Colonic mucosa (tissue), 4 donors: ENCODE results near the gene EFNA2. TPM values are rescaled to one million over a fixed set of nuclear protein-coding genes. Genes with fewer than 3 reads are reported as not detected.

Experiments used
- DNase-seq: peaks from one replicate; pipeline ENCODE4 v3.0.0-alpha.2; 2020
- H3K27ac ChIP-seq: fragments of 200-600 bp; one replicate; pipeline ENCODE4 v1.8.0; 2021
- H3K27me3 ChIP-seq: fragments of 200-600 bp; one replicate; pipeline ENCODE4 v1.8.0; 2021
- H3K36me3 ChIP-seq: fragments of 200-600 bp; one replicate; pipeline ENCODE4 v1.8.0; 2021
- H3K4me1 ChIP-seq: fragments of 200-600 bp; one replicate; pipeline ENCODE4 v1.8.0; 2021; ENCODE audit warnings: mild to moderate bottlenecking
- H3K4me3 ChIP-seq: fragments of 200-600 bp; one replicate; pipeline ENCODE4 v1.8.0; 2021
- H3K9ac ChIP-seq, 2 donors: one replicate each; pipeline ENCODE4 v1.7.0; 2013; ENCODE audit warnings: control low read depth in 2 of 2, low read depth in 2 of 2, low read length in 2 of 2
- H3K9me3 ChIP-seq: fragments of 200-600 bp; one replicate; pipeline ENCODE4 v1.8.0; 2021
- intact Hi-C: fragments of 100-400 bp; cut with DNase I; formaldehyde crosslinking; loops from one replicate; pipeline ENCODE4 v1.14.1; 2022
- total RNA-seq, 2 donors: library from RNA; stranded (reverse); fragmentation: NEBNext Ultra II Directional in 1 of 2; extraction: Animal tissue kit (Norgen Biotek cat#: 25700) in 1 of 2; gene quantifications; one replicate each; pipeline ENCODE4 v1.2.1, GENCODE V29; 2021
- TF ChIP-seq, protein P1 (sequence below): fragments of 200-600 bp; IDR thresholded peaks from one replicate; pipeline ENCODE4 v1.8.0; 2022; ENCODE audit warnings: antibody characterized with exemption, mild to moderate bottlenecking
- donor health status: healthy.
- donor health status: DM: no; HTN: no; CAD: no.
- donor health status: DM: no; HTN: no; CAD: no.

EFNA2 gene
- total RNA-seq, 2 donors from 2014 or later: 72.8 to 86.1 TPM

DNA sequence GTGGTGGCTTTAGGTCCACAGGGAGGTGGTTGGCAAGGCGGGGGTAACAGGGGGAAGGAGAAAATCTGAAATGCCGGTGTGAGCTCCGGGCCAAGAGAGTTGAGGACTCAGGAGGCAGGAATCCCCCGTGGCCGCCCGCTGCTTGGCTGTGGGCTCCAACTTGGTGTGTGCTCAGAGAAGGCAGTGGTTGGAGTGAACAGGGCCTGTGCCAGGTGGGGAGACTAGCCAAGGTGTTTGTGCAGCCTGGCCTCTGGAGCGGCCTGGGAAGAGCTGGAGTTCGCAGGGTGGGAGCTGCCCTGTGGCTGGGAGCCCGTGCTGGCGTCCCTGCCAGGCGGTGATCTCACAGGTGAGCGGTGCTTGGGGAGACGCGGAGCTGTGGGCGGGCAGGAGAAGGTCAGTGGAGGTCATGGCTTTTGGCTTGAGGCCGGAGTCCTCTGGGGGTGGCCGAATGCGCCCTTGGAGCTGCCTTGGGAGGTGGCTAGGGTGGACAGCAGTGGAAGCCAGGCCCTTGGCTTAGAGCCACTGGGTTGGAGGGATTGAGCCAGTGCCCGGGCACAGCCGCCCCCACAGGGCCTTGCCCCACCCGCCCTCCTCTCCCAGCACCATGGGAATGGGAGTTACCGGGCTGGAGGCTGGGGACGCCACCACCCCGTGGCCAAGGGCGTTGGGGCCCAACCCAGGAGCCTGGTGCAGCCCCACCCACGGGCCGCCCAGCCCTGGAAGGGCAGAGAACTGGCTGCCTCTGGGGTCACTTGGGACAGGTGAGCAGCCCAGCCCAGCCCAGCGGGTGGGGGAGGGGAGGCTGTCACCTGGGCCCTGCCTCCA lies 23.7 kb upstream of the EFNA2 start:
- DNase-seq: peak; percentile 94
- Histone ChIP-seq H3K36me3 (peaks cover 2% of the 10 kb centered on the region), H3K4me3 (peak overlapping the region; percentile 54), H3K9me3 (no peaks in the 10 kb centered on the region), H3K4me1 (peaks cover 29% of the 10 kb centered on the region), H3K9ac (peak overlapping the region; percentile 98 to 100), H3K27ac (peak overlapping the region; percentile 91), H3K27me3 (no peaks in the 10 kb centered on the region)
- intact Hi-C loops: no loop called here
- TF ChIP-seq, protein P1, sequence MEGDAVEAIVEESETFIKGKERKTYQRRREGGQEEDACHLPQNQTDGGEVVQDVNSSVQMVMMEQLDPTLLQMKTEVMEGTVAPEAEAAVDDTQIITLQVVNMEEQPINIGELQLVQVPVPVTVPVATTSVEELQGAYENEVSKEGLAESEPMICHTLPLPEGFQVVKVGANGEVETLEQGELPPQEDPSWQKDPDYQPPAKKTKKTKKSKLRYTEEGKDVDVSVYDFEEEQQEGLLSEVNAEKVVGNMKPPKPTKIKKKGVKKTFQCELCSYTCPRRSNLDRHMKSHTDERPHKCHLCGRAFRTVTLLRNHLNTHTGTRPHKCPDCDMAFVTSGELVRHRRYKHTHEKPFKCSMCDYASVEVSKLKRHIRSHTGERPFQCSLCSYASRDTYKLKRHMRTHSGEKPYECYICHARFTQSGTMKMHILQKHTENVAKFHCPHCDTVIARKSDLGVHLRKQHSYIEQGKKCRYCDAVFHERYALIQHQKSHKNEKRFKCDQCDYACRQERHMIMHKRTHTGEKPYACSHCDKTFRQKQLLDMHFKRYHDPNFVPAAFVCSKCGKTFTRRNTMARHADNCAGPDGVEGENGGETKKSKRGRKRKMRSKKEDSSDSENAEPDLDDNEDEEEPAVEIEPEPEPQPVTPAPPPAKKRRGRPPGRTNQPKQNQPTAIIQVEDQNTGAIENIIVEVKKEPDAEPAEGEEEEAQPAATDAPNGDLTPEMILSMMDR: no peak

DNA sequence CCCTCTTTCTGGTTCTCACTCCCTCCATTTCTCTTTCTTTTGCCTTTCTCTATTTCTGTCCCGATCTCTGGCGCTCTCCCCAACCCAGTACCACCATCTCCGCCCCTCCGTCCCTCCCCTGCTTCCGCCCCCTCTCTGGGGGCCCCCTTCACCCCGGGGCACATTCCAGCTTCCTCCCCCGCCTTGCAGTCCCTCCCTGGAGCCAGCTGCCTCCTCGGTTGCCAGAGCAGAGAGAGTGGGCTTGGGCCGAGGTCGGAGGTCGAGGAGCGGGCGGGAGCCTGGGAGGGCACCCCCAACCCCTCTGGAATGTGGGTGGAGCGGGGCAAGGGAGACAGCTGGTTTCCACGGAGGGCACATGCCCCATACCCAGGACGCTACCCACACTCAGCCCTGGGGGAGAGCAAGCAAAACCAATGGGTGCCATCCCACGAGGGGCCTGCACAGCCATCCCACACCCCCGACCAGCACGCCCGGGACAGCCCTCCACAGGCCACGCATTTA lies 23.0 kb upstream of the EFNA2 start:
- DNase-seq: no peak

DNA sequence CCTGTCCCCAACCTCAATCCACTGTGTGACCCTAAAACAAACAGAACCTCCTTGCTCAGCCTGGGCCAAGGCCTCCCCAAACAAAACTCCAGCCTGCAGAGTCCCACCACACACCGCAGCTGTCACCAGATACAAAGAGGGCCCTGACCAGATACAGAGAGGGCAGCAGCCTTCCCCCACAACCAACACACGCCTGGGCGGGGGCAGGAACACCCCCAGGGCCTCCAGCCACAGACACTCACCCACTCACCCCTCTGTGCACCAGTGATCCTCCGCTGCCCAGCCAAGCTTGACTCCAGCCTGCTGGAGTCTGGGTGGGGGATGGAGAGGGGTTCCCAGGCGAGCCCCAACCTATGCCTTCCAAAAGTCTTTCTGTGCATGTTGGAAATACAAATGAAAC lies 22.5 kb upstream of the EFNA2 start:
- Histone ChIP-seq H3K4me3 (peak overlapping the region; percentile 12), H3K27ac (peak overlapping the region; percentile 91), H3K36me3 (no peaks in the 10 kb centered on the region), H3K9ac (peak overlapping the region; percentile 98 to 100), H3K4me1 (peaks cover 41% of the 10 kb centered on the region), H3K27me3 (no peaks in the 10 kb centered on the region), H3K9me3 (no peaks in the 10 kb centered on the region)
- TF ChIP-seq, protein P1: no peak
- DNase-seq: no peak
- intact Hi-C loops: no loop called here

More for the DNA sequence above, 23.0 kb upstream of the EFNA2 start:
- TF ChIP-seq, protein P1: no peak
- Histone ChIP-seq H3K4me1 (peaks cover 36% of the 10 kb centered on the region), H3K9me3 (no peaks in the 10 kb centered on the region), H3K27me3 (no peaks in the 10 kb centered on the region), H3K4me3 (peak overlapping the region; percentile 12), H3K9ac (peak overlapping the region; percentile 98 to 100), H3K27ac (peak overlapping the region; percentile 91), H3K36me3 (no peaks in the 10 kb centered on the region)
- intact Hi-C loops: no loop called here

DNA sequence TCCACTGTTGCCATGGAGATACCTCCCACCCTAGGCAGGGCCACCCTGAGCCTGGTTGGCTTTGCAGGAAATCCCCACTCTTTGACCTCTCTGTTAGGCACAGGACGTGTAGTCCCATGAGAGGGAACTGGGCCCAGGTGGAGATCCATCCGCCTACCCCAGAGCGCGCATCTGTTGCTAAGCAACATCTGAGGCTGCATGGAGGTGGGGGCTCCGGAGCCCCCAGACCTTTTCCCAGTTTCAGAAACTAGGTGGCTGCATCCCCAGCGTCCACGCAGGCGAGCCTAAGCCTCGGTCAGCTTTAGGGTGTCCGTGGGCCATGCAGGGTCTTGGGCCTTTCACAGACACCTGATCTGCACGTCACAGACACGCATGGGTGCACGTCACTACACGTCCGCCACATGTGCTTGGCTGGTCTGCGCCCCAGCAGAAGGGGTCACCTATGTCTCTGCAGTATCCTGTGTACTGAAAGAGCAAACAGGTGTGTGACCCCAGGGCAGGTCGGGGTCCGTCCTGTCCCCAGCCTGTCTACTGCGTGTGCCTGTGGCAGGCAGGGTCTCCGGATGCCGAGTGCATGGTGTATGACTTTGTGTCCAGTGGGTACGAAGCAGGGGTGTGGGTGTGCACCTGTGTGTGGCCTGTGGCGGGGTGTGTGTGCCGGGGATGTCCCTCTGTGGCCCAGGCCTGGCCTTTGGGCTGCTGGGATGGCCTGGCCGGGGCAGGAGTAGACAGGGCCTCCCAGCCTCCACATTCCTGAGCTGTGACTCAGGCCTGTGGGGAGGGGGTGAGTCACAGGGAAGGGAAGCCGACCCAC lies 20.7 kb upstream of the EFNA2 start:
- TF ChIP-seq, protein P1: no peak
- intact Hi-C loops: no loop called here
- Histone ChIP-seq H3K27ac (peak overlapping the region; percentile 84), H3K36me3 (no peaks in the 10 kb centered on the region), H3K27me3 (no peaks in the 10 kb centered on the region), H3K4me1 (peaks cover 44% of the 10 kb centered on the region), H3K9ac (peak overlapping the region; percentile 46 to 64), H3K9me3 (no peaks in the 10 kb centered on the region), H3K4me3 (no peak overlapping the region)
- DNase-seq: peak; percentile 74

DNA sequence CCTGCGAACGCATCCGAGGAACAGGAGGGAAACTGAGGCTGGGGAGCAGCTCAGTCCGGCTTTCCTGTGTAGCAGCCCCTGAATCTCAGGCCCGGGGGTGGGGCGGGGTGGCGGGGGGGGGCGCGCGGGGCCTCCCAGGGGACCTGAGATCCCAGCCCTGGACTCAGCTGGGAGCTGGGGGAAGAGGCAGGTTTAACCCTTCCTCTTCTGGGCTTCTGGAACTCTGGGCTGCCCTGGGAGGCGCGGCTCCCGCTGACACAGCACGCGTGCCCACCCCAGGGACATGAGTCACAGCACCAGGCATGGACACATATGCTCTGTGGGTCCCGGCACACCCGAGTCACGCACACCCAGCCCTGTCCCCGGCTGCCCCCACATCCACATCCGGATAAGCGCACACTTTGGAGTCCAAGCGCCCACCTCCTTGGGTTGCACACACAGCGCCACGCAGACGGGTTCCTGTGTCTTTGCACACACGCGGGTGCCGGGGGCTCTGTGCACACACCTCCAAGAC lies 20.0 kb upstream of the EFNA2 start:
- Histone ChIP-seq H3K4me3 (peak overlapping the region; percentile 50), H3K4me1 (peaks cover 43% of the 10 kb centered on the region), H3K27ac (peak overlapping the region; percentile 84), H3K27me3 (no peaks in the 10 kb centered on the region), H3K9ac (peak overlapping the region; percentile 66 to 84), H3K36me3 (no peaks in the 10 kb centered on the region), H3K9me3 (no peaks in the 10 kb centered on the region)
- TF ChIP-seq, protein P1: no peak
- peak; percentile 64 for DNase-seq
- intact Hi-C loops: loop anchor here (2.0 kb wide), 1 partner anchor 21 kb away; no protein-coding TSS in a partner anchor
